HG03469 (cell line): ENCODE results near the gene HSPB7.
"Not testable (repeated sequence)": the region's sequence is repeated elsewhere in the genome, so short reads cannot be mapped to it uniquely, and the experiment has no call there.

ENCODE experiments used
- ATAC-seq: cut with Tn5 transposase; IDR thresholded peaks from one replicate; pipeline ENCODE4 v1.9.1; 2021; ENCODE audit warnings: mild to moderate bottlenecking, moderate library complexity, moderate number of reproducible peaks; ENCODE audit not compliant: unreplicated experiment

The HSPB7 gene

GRCh38 chr1:16017461-16018303, at the start of gene HSPB7:
Gene HSPB7 (minus strand): TSS chr1:16018043. CDS start chr1:16017963, 80 bp downstream.
- no peak for ATAC-seq

GRCh38 chr1:16067127-16067768, 49.4 kb upstream of the HSPB7 start:
- ATAC-seq: no peak

GRCh38 chr1:16066245-16066644, 48.4 kb upstream of the HSPB7 start:
- no peak for ATAC-seq

- no peak for ATAC-seq
Measured at GRCh38 chr1:16065269-16065576, 47.4 kb upstream of the HSPB7 start.

- no peak for ATAC-seq
Measured at GRCh38 chr1:16064536-16065268, 46.9 kb upstream of the HSPB7 start.

GRCh38 chr1:16063921-16064320, 46.1 kb upstream of the HSPB7 start:
- ATAC-seq: no peak

- ATAC-seq: no peak
Measured at GRCh38 chr1:16063226-16063829, 45.5 kb upstream of the HSPB7 start.

- not testable (repeated sequence) for ATAC-seq
Measured at GRCh38 chr1:16062687-16063075, 44.8 kb upstream of the HSPB7 start.

- ATAC-seq: not testable (repeated sequence)
Measured at GRCh38 chr1:16061989-16062686, 44.3 kb upstream of the HSPB7 start.

- no peak for ATAC-seq
Measured at GRCh38 chr1:16061266-16061665, 43.4 kb upstream of the HSPB7 start.

GRCh38 chr1:16058394-16059120, 40.7 kb upstream of the HSPB7 start:
- ATAC-seq: not testable (repeated sequence)

- ATAC-seq: not testable (repeated sequence)
Measured at GRCh38 chr1:16057314-16057915, 39.6 kb upstream of the HSPB7 start.

- not testable (repeated sequence) for ATAC-seq
Measured at GRCh38 chr1:16056521-16056912, 38.7 kb upstream of the HSPB7 start.

GRCh38 chr1:16055613-16056520, 38.0 kb upstream of the HSPB7 start:
- ATAC-seq: no peak

GRCh38 chr1:16054598-16055540, 37.0 kb upstream of the HSPB7 start:
- no peak for ATAC-seq

- ATAC-seq: no peak
Measured at GRCh38 chr1:16053781-16054502, 36.1 kb upstream of the HSPB7 start.

- not testable (repeated sequence) for ATAC-seq
Measured at GRCh38 chr1:16051949-16052348, 34.1 kb upstream of the HSPB7 start.
